HG03175 (cell line): ENCODE data around the gene MAP1B.

Experiments used
- ATAC-seq: cut with Tn5 transposase; IDR thresholded peaks from one replicate; pipeline ENCODE4 v1.9.1; 2021; ENCODE audit warnings: mild to moderate bottlenecking, moderate library complexity; ENCODE audit not compliant: unreplicated experiment

Gene MAP1B

DNA sequence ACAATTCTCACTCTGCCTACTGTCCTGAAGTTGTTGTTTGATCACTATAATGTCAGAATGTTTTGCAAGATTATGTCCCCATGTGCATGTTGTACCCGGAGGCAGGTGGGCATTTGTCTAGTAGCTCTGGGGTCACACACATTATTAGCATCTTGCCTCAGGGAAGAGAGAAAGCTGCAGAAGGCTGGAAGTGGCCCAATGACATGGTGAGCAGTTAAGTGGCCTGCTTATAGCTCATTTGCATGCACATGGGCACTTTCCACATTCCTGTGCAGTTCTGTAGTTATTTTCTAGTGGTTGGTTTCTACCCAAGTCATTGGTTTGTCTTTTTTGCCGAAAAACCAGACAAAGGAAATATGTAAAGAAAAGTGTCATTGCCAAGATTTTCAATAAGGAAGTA lies 80.9 kb downstream of the MAP1B start:
- ATAC-seq: no peak

DNA sequence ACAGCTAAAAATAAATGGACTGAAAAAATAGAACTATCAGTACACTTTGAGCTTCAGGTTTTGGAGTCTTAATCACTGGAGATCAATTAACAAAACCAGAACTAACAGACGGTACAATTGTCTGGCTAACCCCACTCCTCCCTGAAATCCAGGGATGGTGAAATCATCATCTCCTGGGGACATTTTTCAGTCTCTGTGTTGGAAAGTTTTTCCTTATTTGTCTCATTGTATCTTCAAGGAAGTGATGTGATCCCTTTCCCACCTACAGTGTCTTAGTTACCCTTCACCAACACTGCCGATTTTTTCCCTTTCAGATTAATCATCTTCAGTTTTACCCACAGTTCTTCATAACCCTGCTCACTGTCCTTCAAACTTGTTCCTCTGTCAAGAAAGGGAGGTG lies 81.9 kb downstream of the MAP1B start:
- ATAC-seq: no peak

DNA sequence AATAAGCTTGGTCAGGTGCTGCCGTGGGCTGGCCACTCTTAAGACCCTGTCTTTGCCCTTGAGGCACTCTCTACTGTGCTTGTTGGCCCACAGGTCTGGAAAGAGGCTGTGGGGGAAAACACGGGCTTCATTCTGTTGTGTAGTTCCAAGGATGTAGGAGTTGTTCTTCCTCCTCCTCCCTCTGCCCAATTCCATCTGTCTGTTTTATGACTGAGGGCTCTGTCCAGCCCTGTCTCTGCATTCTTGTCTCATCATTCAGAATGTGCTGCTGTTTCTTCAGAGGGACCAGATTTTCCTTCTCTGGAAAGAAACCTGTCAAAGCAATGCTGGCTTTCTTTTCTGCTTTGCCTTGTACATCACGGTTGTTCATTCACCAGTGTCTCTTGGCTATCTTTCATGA lies 84.1 kb downstream of the MAP1B start:
- ATAC-seq: no peak

DNA sequence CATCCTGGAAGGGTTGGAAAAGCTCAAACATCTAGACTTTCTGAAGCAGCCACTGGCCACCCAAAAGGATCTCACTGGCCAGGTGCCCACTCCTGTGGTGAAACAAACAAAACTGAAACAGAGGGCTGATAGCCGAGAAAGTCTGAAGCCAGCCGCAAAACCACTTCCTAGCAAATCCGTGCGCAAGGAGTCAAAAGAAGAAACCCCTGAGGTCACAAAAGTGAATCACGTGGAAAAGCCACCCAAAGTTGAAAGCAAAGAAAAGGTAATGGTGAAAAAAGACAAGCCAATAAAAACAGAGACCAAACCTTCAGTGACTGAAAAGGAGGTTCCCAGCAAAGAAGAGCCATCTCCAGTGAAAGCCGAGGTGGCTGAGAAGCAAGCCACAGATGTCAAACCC lies 87.6 kb downstream of the MAP1B start:
- ATAC-seq: peak; percentile 97

DNA sequence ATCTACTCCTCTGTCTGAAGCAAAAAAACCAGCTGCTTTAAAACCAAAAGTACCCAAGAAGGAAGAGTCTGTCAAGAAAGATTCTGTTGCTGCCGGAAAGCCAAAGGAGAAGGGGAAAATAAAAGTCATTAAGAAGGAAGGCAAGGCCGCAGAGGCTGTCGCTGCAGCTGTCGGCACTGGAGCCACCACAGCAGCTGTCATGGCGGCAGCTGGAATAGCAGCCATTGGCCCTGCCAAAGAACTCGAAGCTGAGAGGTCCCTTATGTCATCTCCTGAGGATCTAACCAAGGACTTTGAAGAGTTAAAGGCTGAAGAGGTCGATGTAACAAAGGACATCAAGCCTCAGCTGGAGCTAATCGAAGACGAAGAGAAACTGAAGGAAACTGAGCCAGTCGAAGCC lies 88.3 kb downstream of the MAP1B start:
- ATAC-seq: no peak

DNA sequence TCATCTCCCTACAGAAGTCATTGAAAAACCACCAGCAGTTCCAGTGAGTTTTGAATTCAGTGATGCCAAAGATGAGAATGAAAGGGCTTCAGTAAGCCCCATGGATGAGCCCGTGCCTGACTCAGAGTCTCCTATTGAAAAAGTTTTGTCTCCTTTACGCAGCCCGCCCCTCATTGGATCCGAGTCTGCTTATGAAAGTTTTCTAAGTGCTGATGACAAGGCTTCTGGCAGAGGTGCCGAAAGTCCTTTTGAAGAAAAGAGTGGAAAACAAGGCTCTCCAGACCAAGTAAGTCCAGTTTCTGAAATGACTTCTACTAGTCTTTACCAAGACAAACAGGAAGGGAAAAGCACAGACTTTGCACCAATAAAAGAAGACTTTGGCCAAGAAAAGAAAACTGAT lies 90.1 kb downstream of the MAP1B start:
- ATAC-seq: no peak

DNA sequence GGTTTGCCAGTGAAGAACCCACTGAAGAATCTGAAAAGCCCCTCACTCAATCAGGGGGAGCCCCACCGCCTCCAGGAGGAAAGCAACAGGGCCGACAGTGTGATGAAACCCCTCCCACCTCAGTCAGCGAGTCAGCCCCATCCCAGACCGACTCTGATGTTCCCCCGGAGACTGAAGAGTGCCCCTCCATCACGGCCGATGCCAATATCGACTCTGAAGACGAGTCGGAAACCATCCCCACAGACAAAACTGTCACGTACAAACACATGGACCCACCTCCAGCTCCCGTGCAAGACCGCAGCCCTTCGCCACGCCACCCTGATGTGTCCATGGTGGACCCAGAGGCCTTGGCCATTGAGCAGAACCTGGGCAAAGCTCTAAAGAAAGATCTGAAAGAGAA lies 92.4 kb downstream of the MAP1B start:
- ATAC-seq: no peak

DNA sequence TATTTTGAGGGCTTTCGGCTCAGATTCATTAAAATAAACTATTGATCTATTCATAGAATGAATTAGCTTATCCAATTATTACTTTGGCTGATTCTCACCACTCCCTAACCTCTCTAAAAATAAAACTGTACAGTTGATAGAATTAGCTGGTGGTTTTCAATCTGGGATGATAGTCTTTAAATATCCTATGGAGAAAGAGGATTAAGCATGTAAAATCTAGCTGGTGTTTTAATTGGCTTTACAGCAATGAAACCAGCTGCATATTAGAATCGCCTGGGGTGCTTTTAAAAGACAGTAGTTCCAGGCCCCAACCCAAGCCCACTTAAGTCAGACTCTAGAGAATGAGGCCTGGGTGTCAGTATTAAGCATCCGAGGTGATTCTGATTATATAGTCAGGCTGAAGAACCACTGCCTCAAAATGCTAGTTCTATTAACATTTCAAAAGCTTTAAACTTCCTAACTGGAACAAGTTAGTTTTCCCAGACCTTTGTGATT lies 95.1 kb downstream of the MAP1B start:
- no peak for ATAC-seq

DNA sequence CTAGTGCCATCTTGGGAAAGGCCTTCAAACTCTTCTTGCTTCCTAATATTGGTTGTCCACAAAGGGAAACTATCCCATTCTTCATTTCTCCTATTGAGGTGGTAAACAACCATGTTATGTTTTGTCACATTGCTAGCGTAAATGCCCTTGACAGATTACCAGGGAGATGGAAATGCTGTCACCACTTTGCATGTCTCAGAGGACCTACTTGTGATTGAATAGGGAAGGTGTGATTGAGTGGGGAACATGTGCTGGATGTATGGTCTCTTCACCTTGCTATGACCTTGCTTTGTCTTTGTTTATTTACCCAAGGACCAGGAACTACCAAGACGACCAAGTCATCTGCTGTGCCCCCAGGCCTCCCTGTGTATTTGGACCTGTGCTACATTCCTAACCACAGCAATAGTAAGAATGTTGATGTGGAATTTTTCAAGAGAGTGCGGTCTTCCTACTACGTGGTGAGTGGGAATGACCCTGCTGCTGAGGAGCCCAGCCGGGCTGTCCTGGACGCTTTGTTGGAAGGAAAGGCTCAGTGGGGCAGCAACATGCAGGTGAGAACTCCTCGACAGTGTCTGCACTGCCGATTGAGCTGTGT lies 96.1 kb downstream of the MAP1B start:
- ATAC-seq: no peak

DNA sequence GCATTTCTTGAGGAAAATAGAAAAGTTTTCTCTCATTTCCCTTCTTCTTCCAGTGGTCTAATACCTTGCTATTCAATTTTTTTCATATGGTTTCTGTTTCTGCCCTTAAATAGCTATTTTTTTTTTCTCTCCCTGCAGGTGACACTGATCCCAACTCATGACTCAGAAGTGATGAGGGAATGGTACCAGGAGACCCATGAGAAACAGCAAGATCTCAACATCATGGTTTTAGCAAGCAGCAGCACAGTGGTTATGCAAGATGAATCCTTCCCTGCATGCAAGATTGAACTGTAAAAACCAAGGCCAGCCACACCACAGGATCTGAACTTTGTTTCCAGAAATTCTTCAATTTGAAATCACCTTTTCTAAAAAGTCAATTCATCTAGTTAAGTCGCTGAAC lies 97.7 kb downstream of the MAP1B start:
- ATAC-seq: no peak

DNA sequence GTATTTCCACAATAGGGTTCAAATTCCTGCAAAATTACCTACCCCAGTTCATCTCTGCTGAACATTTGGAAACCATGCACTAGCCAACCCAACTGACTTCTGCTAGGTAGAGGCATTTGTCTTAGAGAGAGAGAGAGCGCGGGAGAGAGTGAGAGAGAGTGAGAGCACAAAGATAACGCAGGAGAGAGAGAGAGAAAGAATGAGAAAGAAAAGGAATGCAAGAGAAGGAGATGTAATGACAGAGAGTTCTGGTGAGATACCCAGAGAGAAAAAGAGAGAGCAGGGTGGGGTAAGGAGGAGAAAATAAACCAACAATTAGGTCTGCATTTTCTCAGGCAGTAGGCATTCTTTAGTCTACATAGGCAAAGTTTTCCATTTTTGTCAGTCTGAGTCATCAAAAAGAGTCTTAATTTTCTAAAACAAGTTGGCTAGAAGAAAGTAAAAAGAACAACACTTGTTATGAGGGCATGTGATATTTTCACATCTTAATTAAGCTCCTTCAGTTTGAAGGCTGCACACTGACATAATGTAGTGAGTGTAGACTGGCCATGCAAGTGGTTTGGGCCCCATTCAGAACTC lies 98.2 kb downstream of the MAP1B start:
- no peak for ATAC-seq

DNA sequence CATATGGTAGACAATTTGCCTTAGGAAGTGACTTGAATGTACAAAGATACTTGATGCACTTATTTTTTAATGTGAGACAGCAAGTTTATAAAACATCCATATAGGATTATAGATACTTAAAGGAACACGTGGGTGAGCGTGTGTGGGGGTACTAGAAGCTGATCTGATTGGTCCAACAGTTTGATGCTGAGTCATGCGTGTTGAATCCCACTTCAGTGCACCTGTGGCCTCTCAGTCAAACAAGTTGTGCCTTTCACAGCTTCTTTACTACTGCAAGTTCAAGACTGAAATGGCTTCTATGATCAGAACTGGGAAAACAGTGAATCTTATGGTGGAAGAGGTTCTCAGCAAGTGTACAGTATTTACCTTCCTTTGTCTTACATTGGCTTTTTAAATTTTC lies 98.9 kb downstream of the MAP1B start:
- ATAC-seq: no peak

DNA sequence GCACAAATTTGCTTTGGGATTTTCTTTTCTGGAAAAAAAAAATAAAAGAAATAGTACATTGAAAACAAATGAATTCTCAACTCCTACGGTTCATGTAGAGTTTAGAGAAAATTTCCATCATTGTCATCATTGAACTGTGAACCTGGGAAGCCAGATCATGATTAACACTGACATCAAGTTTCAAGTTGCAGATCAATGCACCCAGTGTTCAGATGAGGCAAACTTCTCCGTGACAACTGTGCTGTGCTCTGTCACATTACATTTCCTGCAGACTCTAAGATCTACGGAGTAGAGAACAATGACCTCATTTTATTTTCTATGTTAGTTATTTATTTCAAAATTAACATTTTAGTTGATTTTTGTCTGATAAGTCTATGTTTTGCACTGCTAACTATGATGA lies 99.7 kb downstream of the MAP1B start:
- no peak for ATAC-seq

DNA sequence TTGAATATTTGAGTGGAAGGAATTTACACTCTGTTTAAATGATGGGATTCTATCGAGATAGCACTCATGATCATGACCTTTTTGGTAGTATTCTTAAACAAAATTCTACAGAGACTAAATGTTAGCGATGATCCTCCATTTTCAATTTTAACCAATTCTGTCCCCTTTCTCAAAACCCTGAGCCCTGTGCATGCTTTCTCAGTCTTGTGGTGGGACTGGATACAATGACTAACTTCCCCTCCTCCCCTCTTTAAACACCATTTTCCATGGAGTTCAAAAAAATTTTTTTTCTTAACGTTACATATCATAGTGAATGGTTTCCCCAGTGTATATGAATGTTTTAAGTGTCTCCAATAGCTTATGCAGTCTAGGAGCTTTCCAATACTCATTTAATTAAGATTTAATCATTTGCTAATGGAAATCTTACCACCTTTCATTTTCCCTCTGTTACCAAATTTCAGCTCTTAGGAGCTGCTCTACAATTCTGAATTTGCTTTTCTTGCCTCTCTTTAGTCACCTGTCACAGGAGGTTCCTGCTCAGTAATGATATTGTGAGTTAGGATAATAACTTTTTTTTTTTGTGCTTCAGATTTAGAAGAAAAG lies 101.2 kb downstream of the MAP1B start:
- no peak for ATAC-seq

DNA sequence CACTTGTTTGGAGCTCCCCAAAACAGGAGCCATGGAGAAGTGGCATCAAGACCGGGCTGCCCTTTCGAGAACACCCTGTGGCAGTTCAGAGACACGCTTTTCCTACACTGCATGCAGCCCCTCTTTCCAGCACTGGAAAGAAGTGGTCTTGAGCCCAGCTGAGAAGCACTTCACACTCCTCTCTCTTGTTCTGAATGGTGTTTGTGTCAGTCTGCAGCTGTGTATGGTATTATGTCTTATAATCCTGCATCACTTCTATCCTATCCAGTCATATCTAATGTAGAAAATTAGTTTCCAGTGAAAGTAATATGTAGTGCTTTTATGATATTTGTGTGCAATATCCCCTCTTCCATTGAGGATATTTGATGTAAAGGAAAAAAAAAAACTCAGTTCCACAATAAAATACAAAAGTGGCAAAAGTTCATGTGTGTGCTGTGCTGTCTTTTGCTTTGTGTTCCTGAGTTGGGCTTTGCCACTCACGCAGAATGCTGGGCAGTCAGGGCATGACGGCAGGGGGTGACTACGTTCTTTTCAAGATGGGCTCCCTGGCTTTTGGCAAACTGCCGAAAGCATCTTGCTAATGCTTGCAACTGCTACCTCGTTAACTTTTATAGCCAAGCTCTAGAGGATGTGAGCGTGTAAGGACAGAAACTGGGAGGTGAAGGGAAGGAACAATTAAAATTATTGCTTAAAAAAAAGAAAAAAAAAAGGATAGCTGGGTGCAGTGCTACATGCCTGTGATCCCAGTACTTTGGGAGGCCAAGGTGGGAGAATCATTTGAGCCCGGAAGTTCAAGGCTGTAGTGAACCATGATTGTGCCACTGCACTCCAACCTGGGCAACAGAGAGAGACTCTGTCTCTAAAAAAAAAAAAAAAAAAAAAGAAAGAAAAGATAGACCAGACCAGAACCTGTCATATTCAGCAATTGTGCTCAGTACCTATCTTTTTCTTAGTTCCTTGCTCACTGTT lies 102.2 kb downstream of the MAP1B start:
- no peak for ATAC-seq

DNA sequence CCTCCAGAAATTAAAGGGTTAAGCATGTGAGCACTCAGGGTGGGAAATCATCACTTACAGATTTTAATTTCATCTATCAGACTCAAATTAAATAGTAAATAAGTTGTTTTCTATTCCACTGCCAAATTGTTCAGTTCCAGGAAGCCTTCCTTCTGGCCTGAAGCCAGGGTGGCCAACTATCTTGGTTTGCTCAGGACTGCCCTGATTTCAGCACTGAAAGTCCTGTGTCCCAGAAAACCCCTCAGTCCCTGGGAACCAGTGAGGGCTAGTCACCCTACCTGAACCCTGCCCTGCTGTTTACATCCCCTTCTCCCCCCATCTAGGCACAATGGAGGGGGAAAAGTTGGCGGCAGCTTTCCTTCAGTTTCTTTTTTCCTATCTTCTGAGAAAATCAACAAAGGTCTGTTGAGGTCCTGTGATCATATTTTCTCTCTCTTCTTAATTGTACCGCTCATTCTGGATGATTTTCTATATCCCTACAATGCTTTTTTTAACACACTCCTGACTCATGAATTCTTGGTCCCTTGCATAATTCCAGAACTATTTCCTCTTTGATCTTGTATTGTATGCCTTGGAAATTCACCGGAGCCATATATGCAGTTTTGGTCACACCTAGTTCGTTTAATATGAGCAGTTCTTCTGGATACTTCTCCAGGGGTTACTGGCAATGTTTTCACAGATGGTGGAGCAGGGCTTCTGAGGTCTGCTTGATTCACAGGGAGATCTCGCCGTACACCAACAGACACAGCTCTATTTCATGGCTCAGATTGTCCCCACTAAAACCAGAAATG lies 103.8 kb downstream of the MAP1B start:
- ATAC-seq: no peak

DNA sequence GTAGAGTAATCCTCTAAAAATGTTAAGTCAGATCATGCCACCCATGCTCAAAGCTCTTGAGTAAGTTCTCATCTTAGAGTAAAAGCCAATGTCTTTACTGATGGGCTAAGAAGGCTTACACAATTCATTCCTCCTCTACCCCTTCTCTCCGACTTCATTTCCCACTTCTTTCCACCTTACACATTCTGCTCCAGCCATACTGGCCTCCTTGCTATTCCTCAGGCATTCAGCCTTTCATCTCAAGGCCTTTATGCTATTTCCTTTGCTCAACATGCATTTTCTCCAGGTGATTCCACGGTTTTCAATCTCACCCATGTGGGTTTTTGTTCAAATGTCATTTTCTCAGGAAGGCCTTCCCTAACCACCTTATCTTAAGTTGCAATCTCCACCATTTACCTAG lies 104.9 kb downstream of the MAP1B start:
- ATAC-seq: no peak

DNA sequence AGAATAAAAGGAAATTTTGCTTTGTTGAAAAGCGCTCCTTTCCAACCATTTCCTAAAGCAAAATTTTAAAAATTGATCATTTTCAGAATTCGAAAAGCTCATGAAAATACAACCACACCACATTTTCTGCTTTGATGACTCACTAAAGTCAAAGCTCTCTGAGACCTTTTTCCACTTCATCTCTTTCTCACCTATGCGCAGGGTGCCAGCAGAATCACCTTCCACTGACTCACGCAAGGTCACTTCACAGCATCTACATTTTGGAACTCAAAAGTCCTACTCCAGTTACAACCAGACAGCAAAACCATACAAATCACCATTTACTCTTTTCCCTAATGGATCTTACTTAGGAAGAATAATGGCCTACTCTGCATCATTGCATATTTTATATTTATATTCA lies 106.2 kb downstream of the MAP1B start:
- ATAC-seq: no peak

DNA sequence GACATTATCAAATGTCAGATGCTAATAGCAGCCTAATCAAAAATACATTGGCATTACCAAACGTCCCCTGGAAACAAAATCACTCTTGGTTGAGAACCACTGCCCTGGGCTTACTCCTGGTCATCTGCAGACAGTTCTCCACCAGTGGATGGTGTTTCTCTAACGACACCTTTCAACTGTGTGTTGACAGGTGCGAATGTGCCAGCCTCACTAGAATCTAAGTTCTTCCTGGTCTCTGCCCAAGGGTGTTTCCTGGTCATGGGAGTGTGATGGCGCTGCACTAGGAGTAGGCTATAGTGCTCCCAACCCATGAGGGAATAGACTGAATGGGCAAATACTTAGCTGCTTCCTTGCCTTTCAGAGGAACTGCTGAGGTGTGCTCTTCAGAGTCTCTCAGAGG lies 106.9 kb downstream of the MAP1B start:
- ATAC-seq: no peak

DNA sequence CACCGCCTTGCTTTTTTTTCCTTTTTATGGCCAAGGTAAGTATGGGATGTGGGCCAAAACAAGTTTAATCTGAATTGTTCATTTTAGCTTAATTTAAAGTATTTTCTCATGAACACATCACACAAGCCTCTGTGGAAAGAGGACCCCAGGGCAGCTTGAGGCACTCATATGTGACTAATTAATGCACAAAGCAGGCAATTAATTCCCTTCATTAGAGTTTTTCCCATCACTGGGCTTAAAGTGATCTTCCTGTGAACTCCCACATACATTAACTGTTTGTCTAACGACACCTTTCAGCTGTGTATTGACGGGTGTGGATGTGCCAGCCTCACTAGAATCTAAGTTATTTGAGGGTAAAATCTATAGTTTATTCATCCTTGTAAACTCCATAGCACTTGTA lies 109.5 kb downstream of the MAP1B start:
- ATAC-seq: no peak

DNA sequence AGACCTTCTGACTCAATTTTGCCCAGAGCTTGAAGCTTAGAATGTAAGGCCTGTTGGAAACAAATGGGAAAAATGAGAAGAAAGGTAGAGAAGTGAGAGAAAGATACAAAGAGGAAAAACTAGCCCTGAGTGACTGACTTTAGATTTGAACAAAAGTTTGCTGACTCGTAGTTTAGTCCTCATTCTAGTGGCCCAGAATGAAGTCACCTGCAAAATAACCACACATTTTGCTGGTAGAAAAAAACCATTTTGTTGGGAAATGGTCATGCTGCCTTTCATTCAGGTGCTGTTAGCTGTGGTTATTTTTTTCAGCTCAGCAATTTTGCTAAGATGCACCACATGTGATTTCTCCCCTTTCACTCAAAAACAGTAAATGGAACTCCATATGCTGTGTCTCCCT lies 113.8 kb downstream of the MAP1B start:
- ATAC-seq: no peak
